Small intestine (tissue), 7 donors: ENCODE results near the gene TUNAR. TPM values are rescaled to one million over a fixed set of nuclear protein-coding genes. Genes with fewer than 3 reads are reported as not detected.

ENCODE experiments used
- DNase-seq, 2 donors: peaks; one replicate each; pipeline versions ENCODE4 v3.0.0 to v3.0.0-alpha.2; 2013
- FAIRE-seq: peaks from 2 replicates; lab custom pipeline; 2012; peaks lifted over from hg19 to GRCh38; lab: Jason Lieb, UNC
- H3K27ac ChIP-seq, 3 donors: one replicate each; pipeline ENCODE4 v1.5.1; 2013; ENCODE audit warnings: low read length in 2 of 3, mild to moderate bottlenecking in 2 of 3, control low read depth in 1 of 3, inconsistent platforms in 1 of 3, low read depth in 1 of 3, moderate library complexity in 1 of 3
- H3K27me3 ChIP-seq, 3 donors: one replicate each; pipeline ENCODE4 v1.6.1; 2013; ENCODE audit warnings: low read length in 3 of 3, inconsistent platforms in 1 of 3; ENCODE audit not compliant: control insufficient read depth in 3 of 3, insufficient read depth in 3 of 3
- H3K36me3 ChIP-seq, 3 donors: one replicate each; pipeline ENCODE4 v1.6.1; 2013; ENCODE audit warnings: low read length in 3 of 3, inconsistent platforms in 1 of 3, low read depth in 1 of 3, mild to moderate bottlenecking in 1 of 3, moderate library complexity in 1 of 3; ENCODE audit not compliant: control insufficient read depth in 3 of 3, insufficient read depth in 2 of 3
- H3K4me1 ChIP-seq, 3 donors: one replicate each; pipeline ENCODE4 v1.6.1; 2013; ENCODE audit warnings: low read length in 2 of 3, inconsistent platforms in 1 of 3, low read depth in 1 of 3, mild to moderate bottlenecking in 1 of 3, moderate library complexity in 1 of 3; ENCODE audit not compliant: control insufficient read depth in 3 of 3, insufficient read depth in 2 of 3
- H3K4me3 ChIP-seq, 3 donors: one replicate each; pipeline ENCODE4 v1.5.1; 2013; ENCODE audit warnings: low read length in 3 of 3, control low read depth in 1 of 3, inconsistent platforms in 1 of 3, low read depth in 1 of 3, mild to moderate bottlenecking in 1 of 3, moderate library complexity in 1 of 3
- H3K9me3 ChIP-seq, 2 donors: one replicate each; pipeline ENCODE4 v1.6.1; 2013; ENCODE audit warnings: low read depth in 1 of 2, low read length in 1 of 2; ENCODE audit not compliant: control insufficient read depth in 2 of 2, insufficient read depth in 1 of 2
- WGBS, 3 donors: extraction: QIAGEN DNeasy Blood & Tissue Kit; methylation state at CpG; one replicate each; pipeline ENCODE4 v1.1.7; 2013; 5-methylcytosine and 5-hydroxymethylcytosine counted together
- polyA plus RNA-seq, 4 donors: library from polyadenylated mRNA; stranded (reverse) in 3 of 4; unstranded in 1 of 4; fragments of 200-250 nt in 3 of 4; fragments of 120-200 nt in 1 of 4; gene quantifications; one replicate each; pipeline versions ENCODE4 v1.2.1 to v1.2.3, GENCODE V29; 2013
- donor health status: healthy with polysubstance abuse.
- donor health status: control.
- donor health status: control.
- donor health status: Bipolar disorder and iron deficiency.
- donor health status: healthy.

The TUNAR gene
- polyA plus RNA-seq, 4 donors, result 0.18 to 2.0 TPM; not detected in 2

GRCh38 chr14:95906591-95906990 lies 30.0 kb downstream of the TUNAR start:
- H3K4me3 ChIP-seq, result no peak overlapping the region
- H3K9me3 ChIP-seq, result no peaks in the 10 kb centered on the region
- no peak for DNase-seq
- no peak for FAIRE-seq
- no peaks in the 10 kb centered on the region for H3K4me1 ChIP-seq
- H3K27ac ChIP-seq, result no peak overlapping the region
- H3K36me3 ChIP-seq, result no peaks in the 10 kb centered on the region
- no peaks in the 10 kb centered on the region for H3K27me3 ChIP-seq
- 72 to 80% (median 78%) methylated on average over 4 of the region's 4 CpGs for WGBS, 3 donors

GRCh38 chr14:95910628-95911027 lies 34.0 kb downstream of the TUNAR start:
- FAIRE-seq (no peak), DNase-seq (no peak)
- Histone ChIP-seq H3K36me3 (no peaks in the 10 kb centered on the region), H3K27me3 (no peaks in the 10 kb centered on the region), H3K9me3 (no peaks in the 10 kb centered on the region), H3K4me1 (no peaks in the 10 kb centered on the region), H3K27ac (no peak overlapping the region), H3K4me3 (no peak overlapping the region)
- WGBS, 3 donors, result 41 to 52% (median 46%) methylated on average over 4 of the region's 4 CpGs

GRCh38 chr14:95911456-95911855 lies 34.8 kb downstream of the TUNAR start:
- DNase-seq (no peak), FAIRE-seq (no peak)
- Histone ChIP-seq H3K27me3 (no peaks in the 10 kb centered on the region), H3K4me1 (no peaks in the 10 kb centered on the region), H3K27ac (no peak overlapping the region), H3K9me3 (no peaks in the 10 kb centered on the region), H3K36me3 (no peaks in the 10 kb centered on the region), H3K4me3 (no peak overlapping the region)
- WGBS, 3 donors, result 90 to 92% (median 90%) methylated on average over 7 of the region's 7 CpGs

GRCh38 chr14:95915330-95915729 lies 38.7 kb downstream of the TUNAR start:
- Histone ChIP-seq H3K27ac (no peak overlapping the region), H3K4me1 (no peaks in the 10 kb centered on the region), H3K4me3 (no peak overlapping the region), H3K9me3 (no peaks in the 10 kb centered on the region), H3K27me3 (no peaks in the 10 kb centered on the region), H3K36me3 (no peaks in the 10 kb centered on the region)
- WGBS, 3 donors, result 32 to 45% (median 35%) methylated on average over 7 of the region's 7 CpGs
- no peak for FAIRE-seq
- DNase-seq, result no peak

- Histone ChIP-seq H3K27me3 (no peaks in the 10 kb centered on the region), H3K9me3 (no peaks in the 10 kb centered on the region), H3K36me3 (no peaks in the 10 kb centered on the region), H3K4me3 (no peak overlapping the region), H3K4me1 (no peaks in the 10 kb centered on the region), H3K27ac (no peak overlapping the region)
- 5 to 9% (median 7%) methylated on average over 6 of the region's 6 CpGs for WGBS, 3 donors
- DNase-seq (no peak), FAIRE-seq (no peak)
These were observed 41.8 kb downstream of the TUNAR start for GRCh38 chr14:95918466-95918865.

GRCh38 chr14:95920769-95921438 lies 44.3 kb downstream of the TUNAR start:
- WGBS, 3 donors, result 69 to 76% (median 74%) methylated on average over 11 of the region's 11 CpGs
- FAIRE-seq (no peak), DNase-seq (no peak)

GRCh38 chr14:95922080-95922479 lies 45.4 kb downstream of the TUNAR start:
- Histone ChIP-seq H3K27me3 (no peaks in the 10 kb centered on the region), H3K36me3 (no peaks in the 10 kb centered on the region), H3K27ac (no peak overlapping the region), H3K4me3 (no peak overlapping the region), H3K4me1 (no peaks in the 10 kb centered on the region), H3K9me3 (no peaks in the 10 kb centered on the region)
- WGBS, 3 donors, result 77 to 91% (median 78%) methylated on average over 4 of the region's 4 CpGs
- no peak for FAIRE-seq
- DNase-seq, result no peak

More at GRCh38 chr14:95920769-95921438, 44.3 kb downstream of the TUNAR start:
- Histone ChIP-seq H3K27me3 (no peaks in the 10 kb centered on the region), H3K27ac (no peak overlapping the region), H3K9me3 (no peaks in the 10 kb centered on the region), H3K4me3 (no peak overlapping the region), H3K4me1 (no peaks in the 10 kb centered on the region), H3K36me3 (no peaks in the 10 kb centered on the region)

- no peak for FAIRE-seq
- no peak for DNase-seq
- no peaks in the 10 kb centered on the region for H3K4me1 ChIP-seq
- H3K4me3 ChIP-seq, result no peak overlapping the region
- H3K36me3 ChIP-seq, result no peaks in the 10 kb centered on the region
- no peak overlapping the region for H3K27ac ChIP-seq
- no peaks in the 10 kb centered on the region for H3K27me3 ChIP-seq
- H3K9me3 ChIP-seq, result no peaks in the 10 kb centered on the region
- WGBS, 3 donors, result 55 to 64% (median 64%) methylated on average over 2 of the region's 2 CpGs
These were observed 52.1 kb downstream of the TUNAR start for GRCh38 chr14:95928751-95929150.

GRCh38 chr14:95931384-95931783 lies 54.8 kb downstream of the TUNAR start:
- Histone ChIP-seq H3K4me3 (no peak overlapping the region), H3K4me1 (no peaks in the 10 kb centered on the region), H3K27me3 (no peaks in the 10 kb centered on the region), H3K9me3 (no peaks in the 10 kb centered on the region), H3K36me3 (no peaks in the 10 kb centered on the region), H3K27ac (no peak overlapping the region)
- DNase-seq (no peak), FAIRE-seq (no peak)
